NCI-H82 treated with DMSO at 0.1 percent for 48 hours (cell line): ENCODE measurements around the gene LTB4R.

Experiments used
- DNase-seq: peaks from one replicate; lab custom pipeline; 2025; ENCODE audit not compliant: unreplicated experiment; lab: John Stamatoyannopoulos, UW

LTB4R gene

GRCh38 chr14:24278424-24278823, 32.9 kb upstream of the LTB4R start:
- DNase-seq = no peak

GRCh38 chr14:24279301-24280186, 31.8 kb upstream of the LTB4R start:
- no peak for DNase-seq

GRCh38 chr14:24280797-24281460, 30.4 kb upstream of the LTB4R start:
- no peak for DNase-seq

- no peak for DNase-seq
These were observed 29.7 kb upstream of the LTB4R start for GRCh38 chr14:24281636-24282035.

- DNase-seq = no peak
These were observed 28.6 kb upstream of the LTB4R start for GRCh38 chr14:24282736-24283135.

- DNase-seq = no peak
These were observed 27.4 kb upstream of the LTB4R start for GRCh38 chr14:24283796-24284460.

GRCh38 chr14:24284501-24285035, 26.7 kb upstream of the LTB4R start:
- no peak for DNase-seq

GRCh38 chr14:24285351-24285750, 26.0 kb upstream of the LTB4R start:
- DNase-seq = no peak

- no peak for DNase-seq
These were observed 24.3 kb upstream of the LTB4R start for GRCh38 chr14:24286996-24287395.

GRCh38 chr14:24289649-24290280, 21.5 kb upstream of the LTB4R start:
- no peak for DNase-seq

GRCh38 chr14:24290746-24291145, 20.6 kb upstream of the LTB4R start:
- no peak for DNase-seq

GRCh38 chr14:24291446-24292117, 19.7 kb upstream of the LTB4R start:
- DNase-seq = no peak

- no peak for DNase-seq
These were observed 19.0 kb upstream of the LTB4R start for GRCh38 chr14:24292118-24292807.

GRCh38 chr14:24293525-24293924, 17.8 kb upstream of the LTB4R start:
- no peak for DNase-seq

GRCh38 chr14:24296341-24297157, 14.8 kb upstream of the LTB4R start:
- no peak for DNase-seq

GRCh38 chr14:24297190-24297964, 13.9 kb upstream of the LTB4R start:
- peak; percentile 2 for DNase-seq

GRCh38 chr14:24298892-24299254, 12.4 kb upstream of the LTB4R start:
- DNase-seq = no peak
